Panc1 (cell line): ENCODE measurements around the gene CMTM7. TPM values are rescaled to one million over a fixed set of nuclear protein-coding genes. Genes with fewer than 3 reads are reported as not detected.

ENCODE experiments used
- ATAC-seq: fragments of 200-7000 bp; cut with Tn5 transposase; 2 replicates; pipeline ENCODE4 v1.9.1; 2020; ENCODE audit warnings: mild to moderate bottlenecking, moderate library complexity
- BruUV-seq: library from RNA; stranded (reverse); fragments of 400-500 nt; replicated peaks from 2 replicates; lab custom pipeline; 2021; lab: Mats Ljungman, UMichigan
- CTCF ChIA-PET: fragments of 300-600 bp; sonication (Branson Sonifier 250); formaldehyde crosslinking; loops from one replicate; lab custom pipeline; 2022; ENCODE audit warnings: antibody characterized with exemption; lab: Charles Lee
- POLR2A ChIA-PET: fragments of 300-600 bp; sonication (Branson Sonifier 250); formaldehyde crosslinking; loops from one replicate; lab custom pipeline; 2022; ENCODE audit warnings: antibody characterized with exemption; lab: Charles Lee
- DNase-seq: peaks from one replicate; pipeline ENCODE4 v3.0.0-alpha.2; 2010; ENCODE audit warnings: low read depth, low spot score
- H3K27ac ChIP-seq: 2 replicates; pipeline ENCODE4 v1.5.1; 2011; ENCODE audit warnings: mild to moderate bottlenecking, low read length, inconsistent platforms
- H3K27me3 ChIP-seq: fragments of 200-500 bp; sonication (Bioruptor generic); 2 replicates; pipeline ENCODE4 v1.6.0; 2014; ENCODE audit warnings: low read length, inconsistent platforms; ENCODE audit not compliant: control insufficient read depth, insufficient read depth
- H3K36me3 ChIP-seq: fragments of 200-500 bp; sonication (Bioruptor generic); 2 replicates; pipeline ENCODE4 v1.5.1; 2014; ENCODE audit warnings: inconsistent platforms, mild to moderate bottlenecking, low read length, moderate library complexity; ENCODE audit not compliant: control insufficient read depth, insufficient read depth
- H3K4me1 ChIP-seq: 2 replicates; pipeline ENCODE4 v1.5.1; 2011; ENCODE audit warnings: inconsistent platforms, mild to moderate bottlenecking, low read length, moderate library complexity; ENCODE audit not compliant: control insufficient read depth, insufficient read depth
- H3K4me3 ChIP-seq, 2 experiments: 2 replicates each; pipeline ENCODE4 v1.5.1; 2011 to 2012; ENCODE audit warnings: low read depth in 2 of 2, low read length in 2 of 2, mild to moderate bottlenecking in 2 of 2, inconsistent platforms in 1 of 2, moderate library complexity in 1 of 2
- H3K9me3 ChIP-seq: fragments of 200-500 bp; sonication (Bioruptor generic); 2 replicates; pipeline ENCODE4 v1.5.1; 2014; ENCODE audit warnings: low read depth, mild to moderate bottlenecking, inconsistent platforms, low read length, moderate library complexity; ENCODE audit not compliant: control insufficient read depth, insufficient read depth
- CTCF ChIP-seq: fragments of 450-650 bp; IDR thresholded peaks from 2 replicates; pipeline ENCODE4 v1.5.1; 2017; ENCODE audit warnings: mild to moderate bottlenecking
- POLR2AphosphoS5 ChIP-seq: IDR thresholded peaks from 2 replicates; pipeline ENCODE4 v1.6.1; 2012; ENCODE audit warnings: mild to moderate bottlenecking, low read depth, low read length, moderate library complexity
- REST ChIP-seq, 2 experiments: IDR thresholded peaks; 2 replicates each; pipeline ENCODE4 v1.6.1; 2011 to 2012; ENCODE audit warnings: low read depth in 2 of 2, control low read depth in 1 of 2, low read length in 1 of 2, mild to moderate bottlenecking in 1 of 2, moderate library complexity in 1 of 2; ENCODE audit not compliant: insufficient read depth in 1 of 2
- SIN3A ChIP-seq: IDR thresholded peaks from 2 replicates; pipeline ENCODE4 v1.6.1; 2012; ENCODE audit warnings: low read depth, mild to moderate bottlenecking, low read length, moderate library complexity, borderline replicate concordance; ENCODE audit not compliant: insufficient read depth
- TCF7L2 ChIP-seq: IDR thresholded peaks from 2 replicates; pipeline ENCODE4 v1.6.1; 2011; ENCODE audit warnings: mild to moderate bottlenecking, low read depth, low read length, inconsistent platforms
- in situ Hi-C: cut with HindIII; loops from 2 replicates; pipeline ENCODE4 v1.10.0; 2016; ENCODE audit warnings: low sequenced_read_pairs, low pct_unique_long_range_greater_than_20kb
- intact Hi-C: fragments of 100-400 bp; cut with micrococcal nuclease; formaldehyde crosslinking; loops from one replicate; pipeline ENCODE4 v1.10.0; 2022; ENCODE audit not compliant: unreplicated experiment
- total RNA-seq: library from RNA; stranded (reverse); gene quantifications from one replicate; pipeline ENCODE4 v1.2.1, GENCODE V29; 2021; ENCODE audit not compliant: unreplicated experiment

Gene CMTM7
- total RNA-seq, 1 experiment from 2014 or later: 43.5 TPM

GRCh38 chr3:32502946-32503286 is 111.3 kb downstream of the CMTM7 start:
- TF ChIP-seq CTCF: no peak
- no peak for TF ChIP-seq POLR2AphosphoS5
- TF ChIP-seq REST (IDR thresholded peaks at IDR 0.05; ENCODE audit: insufficient read depth in 1 of 2, low read depth in 2 of 2, low read length in 1 of 2): no peak
- no peak for TF ChIP-seq TCF7L2
- no peak for TF ChIP-seq SIN3A
- no peaks in the 10 kb centered on the region for H3K27me3 ChIP-seq
- CTCF ChIA-PET: no interaction called here
- H3K4me1 ChIP-seq: peaks cover 14% of the 10 kb centered on the region; the same call in 1 of the 2 replicates
- no peaks in the 10 kb centered on the region for H3K36me3 ChIP-seq
- no TSS peak for BruUV-seq
- no peaks in the 10 kb centered on the region for H3K9me3 ChIP-seq
- POLR2A ChIA-PET: no interaction called here
- peak overlapping the region; percentile 71 to 84 for H3K4me3 ChIP-seq
- DNase-seq: no peak
- intact Hi-C loops (no loop called here), in situ Hi-C loops (no loop called here)
- H3K27ac ChIP-seq: peak overlapping the region; percentile 87
- ATAC-seq: no peak

Other genes with a start within 250 kb of the CMTM7 start
- gene CMTM8, start 153.2 kb upstream of the CMTM7 start, total RNA-seq: 9.8 TPM
- gene CMTM6, start 111.0 kb downstream of the CMTM7 start, total RNA-seq: 56.4 TPM
- 30.5 TPM for gene DYNC1LI1, start 179.0 kb downstream of the CMTM7 start, total RNA-seq